HG03520 (cell line): ENCODE results near the gene F11R.
"Not testable (repeated sequence)": the region's sequence is repeated elsewhere in the genome, so short reads cannot be mapped to it uniquely, and the experiment has no call there.

ENCODE experiments used
- ATAC-seq: cut with Tn5 transposase; IDR thresholded peaks from one replicate; pipeline ENCODE4 v1.9.1; 2021; ENCODE audit warnings: mild to moderate bottlenecking, moderate library complexity; ENCODE audit not compliant: unreplicated experiment

The F11R gene

DNA sequence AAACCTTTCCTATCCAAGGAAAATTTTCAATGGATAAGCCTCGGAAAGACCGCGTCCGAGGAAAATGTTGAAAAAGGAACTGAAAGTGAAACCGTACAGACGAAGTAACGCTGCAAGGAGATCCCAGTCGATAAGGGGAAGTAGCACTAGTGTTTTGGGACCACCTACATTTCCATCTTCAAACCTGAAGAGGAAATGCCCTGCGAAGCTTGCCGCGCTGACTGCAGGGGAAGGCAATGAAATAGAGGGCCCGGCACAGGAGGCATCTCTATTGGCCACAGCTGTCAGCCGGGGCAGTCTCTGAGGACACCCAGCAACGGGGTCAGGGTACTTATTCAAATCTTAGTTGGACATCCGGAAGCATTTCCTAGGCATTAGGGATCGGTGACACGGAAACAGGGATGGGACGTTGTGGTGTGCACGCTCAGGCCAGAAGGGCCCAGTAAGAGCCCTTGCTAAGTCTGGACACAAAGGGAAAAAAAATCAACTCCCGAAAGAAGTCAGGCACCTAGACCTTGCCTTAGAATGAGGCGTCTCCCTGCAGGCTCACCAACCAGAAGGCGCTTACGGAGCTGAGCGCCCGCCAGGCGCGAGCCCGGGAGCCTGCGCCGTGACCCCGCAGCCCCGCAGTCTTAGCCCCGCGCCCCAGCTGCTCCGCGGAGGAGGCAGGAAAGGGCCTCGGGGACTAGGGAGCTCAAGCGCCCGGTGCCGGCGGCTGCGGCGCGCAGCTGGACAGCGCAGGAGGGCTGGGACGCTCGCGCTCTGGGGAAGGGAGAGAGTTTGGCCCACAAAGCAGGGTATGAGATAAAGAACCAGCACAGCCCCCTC is 24.2 kb upstream of the F11R start:
- peak; percentile 26 for ATAC-seq

DNA sequence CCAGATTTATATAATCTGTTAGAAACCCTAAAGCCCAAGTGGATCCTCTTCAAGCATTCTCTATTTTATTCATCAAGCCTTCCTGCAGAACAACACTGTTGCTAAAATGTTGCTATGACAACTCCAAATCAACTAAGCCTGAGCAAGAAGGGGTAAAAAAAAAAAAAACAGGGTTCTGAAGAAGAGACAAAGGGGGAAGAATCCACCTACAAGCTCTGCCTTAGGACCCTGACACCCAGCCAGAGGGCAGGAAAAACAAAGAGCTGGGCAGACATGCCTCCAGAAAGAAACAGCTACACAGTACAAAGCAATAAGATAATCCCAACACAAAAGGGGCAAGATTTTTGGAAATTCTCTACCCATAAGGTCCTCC is 23.6 kb upstream of the F11R start:
- no peak for ATAC-seq

DNA sequence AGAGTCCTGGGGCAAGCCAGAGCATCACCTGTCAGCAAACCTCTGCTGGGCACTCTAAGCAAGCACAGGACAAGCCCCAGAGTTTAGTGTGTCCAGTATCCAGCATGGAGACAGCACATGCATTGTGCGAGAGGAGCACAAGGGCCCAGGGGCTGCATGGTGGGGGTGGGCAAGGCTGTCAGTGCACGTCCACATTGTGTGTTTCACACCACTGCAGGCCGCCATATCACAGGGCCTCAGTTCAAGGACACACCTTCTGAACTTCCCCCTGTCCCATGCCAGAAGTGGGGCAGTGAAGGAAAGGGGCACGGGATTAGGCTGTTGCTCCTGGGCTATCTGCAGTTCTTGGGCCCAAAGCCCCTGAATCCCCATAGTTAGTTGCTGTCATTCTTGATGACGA is 18.6 kb upstream of the F11R start:
- ATAC-seq: no peak

GRCh38 chr1:161039154-161039545 is 18.2 kb upstream of the F11R start:
- no peak for ATAC-seq

- ATAC-seq: peak; percentile 53
These were observed 17.7 kb upstream of the F11R start, which contains the start of gene TSTD1 for GRCh38 chr1:161038523-161039153. Gene TSTD1, minus strand, starts transcription at chr1:161038964. Its CDS starts 75 bp downstream, at chr1:161038889.

DNA sequence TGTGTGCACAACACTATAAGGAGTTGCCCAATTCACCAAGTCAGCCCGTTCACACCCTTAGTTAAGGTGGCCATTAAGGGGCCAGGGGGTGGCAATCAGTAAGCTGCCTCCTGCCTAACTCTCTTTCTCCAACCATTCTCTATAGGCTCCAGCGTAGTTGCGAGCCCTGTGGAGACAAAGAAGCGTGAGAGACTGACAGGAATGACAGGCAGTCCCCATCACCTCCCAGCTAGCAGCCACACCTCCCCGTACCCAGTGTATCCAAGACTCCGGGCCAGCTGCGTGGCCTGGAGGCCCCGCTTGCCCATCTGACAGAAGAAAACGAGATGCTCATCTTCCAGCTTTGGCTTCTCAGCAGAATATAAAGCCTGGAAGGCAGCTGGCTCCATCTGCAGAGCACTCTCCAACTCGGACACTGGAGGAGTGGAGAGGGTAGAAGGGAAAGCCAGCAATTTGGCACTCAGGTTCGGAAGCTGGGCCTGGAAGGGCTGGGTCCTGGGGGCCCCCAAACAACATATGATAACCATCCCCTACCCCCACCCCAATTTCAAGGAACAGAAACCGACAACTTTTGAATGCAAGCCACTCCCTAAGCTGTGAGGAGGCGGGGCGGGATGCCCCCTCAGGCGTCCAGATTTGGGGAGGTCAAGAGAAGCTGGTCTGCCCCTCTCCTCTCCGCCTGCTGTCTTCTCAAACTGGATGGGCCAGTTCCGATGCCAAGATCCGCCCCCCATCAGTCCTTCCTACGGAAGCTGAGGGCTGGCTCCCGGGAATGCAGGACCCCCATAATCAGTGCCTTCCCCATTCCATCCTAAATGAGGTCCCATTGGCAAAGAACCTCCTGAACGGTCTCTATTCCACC is 16.9 kb upstream of the F11R start:
- ATAC-seq: no peak

- ATAC-seq: no peak
These were observed 12.8 kb upstream of the F11R start for GRCh38 chr1:161033751-161034150.

- no peak for ATAC-seq
These were observed 11.5 kb upstream of the F11R start for GRCh38 chr1:161032409-161032808.

DNA sequence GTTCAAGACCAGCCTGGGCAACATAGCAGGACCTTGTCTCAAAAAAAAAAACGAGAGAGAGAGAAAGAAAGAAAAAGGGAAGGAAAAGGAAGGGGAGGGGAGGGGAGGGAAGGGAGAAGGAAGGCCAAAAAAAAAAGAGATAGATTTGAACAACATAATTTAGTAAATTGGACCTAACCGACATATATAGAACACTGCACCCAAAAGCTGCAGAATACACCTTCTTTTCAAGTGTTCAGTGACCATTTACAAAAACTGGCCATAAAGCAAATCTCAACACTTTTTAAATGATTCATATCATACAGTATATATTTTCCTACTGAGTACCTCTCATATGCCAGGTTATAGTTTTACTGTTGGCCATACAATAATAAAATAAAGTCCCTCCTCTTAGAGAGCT is 10.9 kb upstream of the F11R start:
- ATAC-seq: no peak

DNA sequence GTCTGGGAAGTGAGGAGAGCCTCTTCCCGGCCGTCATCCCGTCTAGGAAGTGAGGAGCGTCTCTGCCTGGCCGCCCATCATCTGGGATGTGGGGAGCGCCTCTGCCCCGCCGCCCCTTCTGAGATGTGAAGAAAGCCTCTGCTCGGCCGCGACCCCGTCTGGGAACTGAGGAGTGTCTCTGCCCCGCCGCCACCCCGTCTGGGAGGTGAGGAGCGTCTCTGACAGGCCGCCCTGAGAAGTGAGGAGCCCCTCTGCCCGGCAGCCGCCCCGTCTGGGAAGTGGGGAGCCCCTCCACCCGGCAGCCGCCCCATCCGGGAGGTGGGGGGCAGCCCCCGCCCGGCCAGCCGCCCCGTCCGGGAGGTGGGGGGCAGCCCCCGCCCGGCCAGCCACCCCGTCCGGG is 8.5 kb upstream of the F11R start:
- not testable (repeated sequence) for ATAC-seq

DNA sequence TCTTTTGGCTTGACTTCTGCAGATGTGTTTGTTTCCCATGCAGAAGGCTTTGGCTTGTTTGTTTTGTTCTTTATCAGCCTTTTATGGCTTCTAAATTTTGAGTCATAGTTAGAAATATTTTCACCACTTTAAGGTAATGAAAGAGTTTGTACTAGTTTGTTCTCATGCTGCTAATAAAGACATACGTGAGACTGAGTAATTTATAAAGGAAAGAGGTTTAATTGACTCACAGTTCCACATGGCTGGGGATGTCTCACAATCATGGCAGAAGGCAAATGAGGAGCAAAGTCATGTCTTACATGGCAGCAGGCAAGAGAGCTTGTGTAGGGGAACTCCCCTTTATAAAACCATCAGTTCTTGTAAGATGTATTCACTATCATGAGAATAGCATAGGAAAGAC is 6.0 kb upstream of the F11R start:
- not testable (repeated sequence) for ATAC-seq

- not testable (repeated sequence) for ATAC-seq
These were observed 1.5 kb upstream of the F11R start for GRCh38 chr1:161022432-161022831.

DNA sequence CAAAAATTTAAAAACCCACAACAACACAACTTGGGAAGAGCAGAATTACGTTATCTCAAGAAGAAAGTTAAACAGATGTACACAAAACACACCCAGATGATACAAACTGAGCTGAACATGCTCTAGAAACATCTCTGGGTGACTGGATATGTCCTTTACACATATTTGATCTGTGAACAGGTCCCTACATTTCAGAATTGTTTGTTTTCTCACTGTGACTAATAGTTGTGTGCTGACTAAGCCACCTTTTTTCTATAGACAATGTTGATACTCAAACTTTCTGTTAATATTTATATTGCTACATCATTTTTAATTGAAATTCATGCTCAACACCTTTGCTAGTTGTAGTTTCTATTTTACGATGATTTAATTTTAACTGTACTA is 1.0 kb upstream of the F11R start:
- ATAC-seq: no peak

GRCh38 chr1:161021165-161021969 is 415 bp upstream of the F11R start:
- peak; percentile 86 for ATAC-seq

GRCh38 chr1:161019751-161020495 is 1.0 kb downstream of the F11R start:
- ATAC-seq: no peak

DNA sequence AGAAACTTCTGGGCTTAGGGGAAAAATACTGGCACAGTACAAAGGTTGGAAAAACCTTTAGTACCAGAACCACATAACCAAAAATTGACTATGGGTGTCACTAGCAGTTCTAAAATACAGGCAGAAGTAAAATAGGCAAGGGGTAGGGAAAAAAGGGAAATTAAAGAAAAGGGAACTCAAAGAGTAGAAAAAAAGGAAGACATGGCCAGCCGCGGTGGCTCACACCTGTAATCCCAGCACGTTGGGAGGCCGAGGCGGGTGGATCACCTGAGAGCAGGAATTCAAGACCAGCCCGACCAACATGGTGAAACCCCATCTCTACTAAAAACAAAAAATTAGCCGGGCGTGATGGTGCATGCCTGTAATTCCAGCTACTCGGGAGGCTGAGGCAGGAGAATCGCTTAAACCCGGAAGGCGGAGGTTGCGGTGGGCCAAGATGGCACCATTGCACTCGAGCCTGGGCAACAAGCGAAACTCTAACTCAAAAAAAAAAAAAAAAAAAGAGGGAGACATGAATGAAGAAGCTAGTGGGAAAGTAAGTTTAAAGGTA is 1.8 kb downstream of the F11R start:
- ATAC-seq: not testable (repeated sequence)

GRCh38 chr1:161018631-161018930 is 2.4 kb downstream of the F11R start:
- ATAC-seq: no peak

DNA sequence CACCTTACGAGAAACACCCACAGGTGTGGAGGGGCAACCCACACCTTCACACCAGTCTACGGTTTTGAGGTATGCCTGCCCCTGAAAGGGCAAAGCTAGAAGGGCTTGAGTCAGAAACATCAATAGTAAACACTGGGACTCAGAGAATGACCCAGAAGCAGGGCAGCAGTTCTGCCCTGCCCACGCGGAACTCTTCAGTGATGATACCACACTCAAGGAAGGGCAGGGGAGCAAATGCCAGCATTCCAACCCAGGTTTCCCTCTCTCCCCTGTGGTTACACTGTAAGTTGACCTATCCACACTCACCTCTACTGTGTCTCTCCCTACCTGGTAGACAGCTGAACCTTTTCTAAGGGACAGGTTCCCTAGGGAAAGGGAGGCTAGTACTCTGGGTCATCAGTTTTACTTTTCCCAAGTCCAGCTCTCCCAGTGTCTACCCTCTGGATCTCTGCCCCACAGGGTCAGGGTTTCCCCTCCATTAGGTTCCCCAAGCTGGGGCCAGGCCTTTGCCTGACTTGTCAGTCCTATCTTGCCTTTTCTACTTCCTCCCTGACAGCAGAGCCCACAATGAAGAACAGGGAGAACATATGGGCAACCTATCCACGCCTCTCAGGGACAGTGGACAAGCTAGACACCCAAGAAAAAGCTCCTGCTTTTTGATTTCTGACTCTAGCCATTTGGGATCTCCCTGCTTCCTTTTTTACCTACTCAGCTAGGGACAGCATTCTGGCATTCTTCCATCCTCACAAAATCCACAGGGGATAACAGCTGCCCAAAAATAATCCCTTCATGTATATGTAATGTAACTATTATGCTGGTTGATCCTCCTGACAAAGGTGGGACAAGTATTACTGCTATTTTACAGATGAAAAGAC is 3.0 kb downstream of the F11R start:
- ATAC-seq: no peak

- ATAC-seq: not testable (repeated sequence)
These were observed 3.8 kb downstream of the F11R start for GRCh38 chr1:161017181-161017580.
